Subcutaneous adipose tissue (tissue), 4 donors: ENCODE data around the gene ANXA11. TPM values are rescaled to one million over a fixed set of nuclear protein-coding genes. Genes with fewer than 3 reads are reported as not detected.

Experiments
- CTCF ChIP-seq: fragments of 450-650 bp; IDR thresholded peaks from one replicate; pipeline ENCODE4 v1.5.1; 2016; ENCODE audit warnings: low read depth, mild to moderate bottlenecking, control low read depth, antibody characterized with exemption, moderate library complexity
- total RNA-seq, 4 donors: library from RNA; depleted of rRNA; stranded (reverse); fragments of >200 nt; gene quantifications; one replicate each; pipeline ENCODE4 v1.1.0, GENCODE V29; 2016

ANXA11 gene
- total RNA-seq, 4 donors from 2014 or later: 119 to 171 (median 140) TPM

DNA sequence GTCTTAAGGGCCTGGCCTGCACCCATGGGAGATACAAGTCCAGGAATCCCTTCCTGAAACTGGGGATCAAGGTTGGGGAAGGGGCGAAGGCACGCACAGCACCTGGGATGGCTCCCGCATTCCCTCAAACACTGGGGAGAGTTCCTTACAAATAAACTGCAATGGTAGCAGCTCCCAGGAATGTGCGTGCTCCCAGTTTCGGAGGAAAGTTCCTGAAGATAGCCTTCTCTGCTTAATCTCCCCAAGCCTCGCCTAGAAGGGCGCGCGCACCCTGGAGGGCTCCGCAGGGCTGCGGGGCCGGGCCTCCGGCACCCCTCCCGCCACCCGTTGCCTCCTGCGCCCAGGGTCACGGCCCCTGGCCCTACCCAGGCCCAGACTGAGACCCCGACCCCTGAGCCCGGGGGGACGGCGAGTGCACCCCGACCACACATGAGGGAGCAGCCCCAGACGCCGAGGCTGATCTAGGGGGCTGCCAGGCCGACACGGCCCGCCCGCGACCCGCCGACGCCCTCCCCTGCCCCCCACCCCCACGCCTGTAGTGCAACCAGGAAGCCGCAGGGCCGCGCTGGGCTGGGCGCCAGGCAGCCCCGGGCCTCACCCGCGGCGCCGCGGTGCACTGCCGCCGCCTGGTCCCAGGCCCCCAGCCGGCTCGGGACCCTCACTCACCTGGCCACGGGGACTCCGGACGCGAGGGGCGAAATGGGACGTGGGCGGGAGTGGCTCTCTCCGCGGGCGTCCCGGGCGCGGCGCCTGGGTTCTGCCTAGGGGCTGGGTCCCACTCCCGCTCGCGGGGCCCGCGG lies 460 bp downstream of the ANXA11 start:
- TF ChIP-seq CTCF: no peak

GRCh38 chr10:80203835-80204676 lies 1.3 kb downstream of the ANXA11 start:
- no peak for TF ChIP-seq CTCF

DNA sequence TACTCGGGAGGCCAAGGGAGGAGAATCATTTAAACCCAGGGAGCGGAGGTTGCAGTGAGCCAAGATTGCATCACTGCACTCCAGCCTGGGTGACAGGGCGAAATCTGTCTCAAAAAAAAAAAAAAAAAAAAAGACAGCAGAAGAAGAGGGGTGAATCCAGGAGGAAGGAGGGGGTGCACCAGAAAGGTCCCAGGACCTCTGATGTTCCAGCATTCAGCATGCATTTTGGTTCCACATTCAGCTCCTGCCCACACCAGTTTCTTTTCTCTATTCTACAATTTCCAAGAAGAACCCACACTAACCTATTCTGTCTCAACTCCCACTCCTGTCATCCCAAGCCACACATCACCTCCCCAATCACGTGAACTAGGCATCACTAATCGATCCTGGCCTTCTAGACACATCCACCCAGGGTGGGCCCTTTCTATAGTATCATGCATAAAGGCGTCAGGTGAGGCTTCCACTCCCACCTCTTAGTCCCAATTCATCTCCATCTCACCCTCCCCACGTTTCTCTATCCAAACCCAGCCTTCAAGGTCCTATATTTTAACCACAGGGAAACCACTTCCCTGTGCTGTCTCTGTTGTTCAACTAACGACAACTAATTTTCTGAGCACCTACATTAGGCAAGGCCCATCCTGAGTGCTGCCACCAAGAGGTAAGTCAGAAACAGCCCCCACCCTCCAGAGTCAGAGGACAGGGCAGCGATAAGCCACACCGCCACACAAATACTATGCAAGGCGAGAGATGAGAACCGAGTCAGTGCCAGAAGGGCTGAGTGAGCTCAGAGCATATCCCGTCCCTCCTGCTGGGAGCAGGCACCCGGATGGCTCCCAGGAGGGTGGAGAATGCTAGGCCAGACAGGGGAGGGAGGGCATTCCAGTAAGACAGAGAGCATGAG lies 2.2 kb downstream of the ANXA11 start:
- TF ChIP-seq CTCF: no peak

DNA sequence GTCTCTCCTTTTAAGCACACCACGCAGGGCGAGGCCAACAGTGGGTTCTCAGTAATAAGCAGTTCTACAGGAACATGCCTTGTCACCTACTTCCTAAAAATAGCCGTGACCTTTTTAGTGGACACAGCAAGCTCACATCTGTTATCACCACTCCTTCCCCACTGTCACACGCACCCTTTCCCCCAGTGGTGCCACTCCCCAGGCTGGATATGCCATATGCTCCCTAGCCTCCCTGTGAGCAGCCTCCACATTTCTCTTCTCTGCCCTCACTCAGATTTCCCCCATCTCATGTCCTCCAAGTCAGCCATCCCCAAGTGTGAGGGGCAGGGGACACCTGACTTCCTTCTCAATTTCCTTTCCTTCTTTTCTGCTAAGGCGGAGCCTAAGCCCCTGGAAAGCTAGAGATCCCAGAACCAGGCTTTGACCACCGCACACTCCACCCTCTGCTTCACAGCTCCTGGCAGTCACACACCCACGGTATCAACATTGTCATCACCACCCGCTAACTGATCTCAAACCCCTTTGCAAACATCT lies 3.7 kb downstream of the ANXA11 start:
- no peak for TF ChIP-seq CTCF

DNA sequence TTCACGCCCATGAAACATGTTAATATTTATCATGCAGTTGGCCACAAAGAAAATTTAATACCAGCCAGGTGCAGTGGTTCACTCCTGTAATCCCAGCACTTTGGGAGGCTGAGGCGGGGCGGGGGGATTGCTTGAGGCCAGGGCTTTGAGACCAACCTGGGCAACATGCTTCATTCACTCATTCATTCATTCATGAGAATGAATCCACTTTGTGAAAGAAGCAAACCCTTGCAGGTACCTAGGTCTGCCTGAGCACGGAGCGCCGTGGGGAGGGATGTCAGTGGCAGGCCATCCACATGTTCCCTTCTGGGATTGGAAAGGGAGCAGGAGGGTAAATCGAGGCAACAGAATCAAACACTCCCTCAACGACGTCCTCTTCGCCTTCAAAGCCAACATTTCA lies 4.7 kb downstream of the ANXA11 start:
- no peak for TF ChIP-seq CTCF

GRCh38 chr10:80200259-80200658 lies 5.1 kb downstream of the ANXA11 start:
- no peak for TF ChIP-seq CTCF
